ENCODE data around the gene SLC36A3. TPM values are rescaled to one million over a fixed set of nuclear protein-coding genes. Genes with fewer than 3 reads are reported as not detected.

SLC36A3 gene
- total RNA-seq, 1 experiment from 2014 or later = not detected

DNA sequence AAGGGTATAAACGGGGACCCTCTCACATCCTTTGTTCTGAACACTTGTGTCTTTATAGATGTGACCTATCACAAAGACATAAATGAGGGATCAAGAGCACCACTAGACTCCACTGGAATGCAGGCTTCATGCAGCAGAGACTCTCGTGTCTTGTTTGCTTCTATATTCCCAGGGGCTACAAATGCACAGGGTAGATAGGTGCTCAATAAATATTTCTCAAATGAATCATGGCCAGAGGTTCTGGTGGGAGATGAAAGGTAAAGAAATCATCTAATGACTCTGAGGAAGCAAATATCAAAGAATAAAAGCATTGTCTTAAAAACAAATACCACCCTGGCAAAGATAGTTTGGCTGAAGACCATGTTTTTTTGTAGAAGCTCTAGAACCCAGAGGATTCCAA lies 6.6 kb downstream of the SLC36A3 start:
- Histone ChIP-seq H2AFZ (ENCODE audit: low read depth, low read length, poor library complexity, severe bottlenecking) (no peak overlapping the region), H3K4me2 (ENCODE audit: low read length) (no peak overlapping the region), H4K20me1 (ENCODE audit: insufficient read depth) (no peaks in the 10 kb centered on the region), H3K9ac (ENCODE audit: low read length) (no peak overlapping the region), H3K9me2 (ENCODE audit: insufficient read depth) (no peaks in the 10 kb centered on the region), H3K27me3 (ENCODE audit: insufficient read depth, low read length) (no peaks in the 10 kb centered on the region; the same call in none of the 2 replicates), H3K27ac (ENCODE audit: low read depth, low read length) (no peak overlapping the region), H3K36me3 (ENCODE audit: control insufficient read depth in 1 of 2, insufficient read depth in 2 of 2, low read length in 2 of 2) (no peaks in the 10 kb centered on the region), H3K79me2 (ENCODE audit: insufficient read depth, low read length) (no peaks in the 10 kb centered on the region), H3K9me3 (ENCODE audit: control insufficient read depth in 1 of 2, insufficient read depth in 1 of 2, low read depth in 1 of 2, low read length in 2 of 2) (no peaks in the 10 kb centered on the region), H3K4me1 (ENCODE audit: control insufficient read depth in 1 of 2, insufficient read depth in 2 of 2, low read length in 2 of 2) (peaks cover 0 to 9% of the 10 kb centered on the region in 2 experiments; a peak in 1 of 4 replicates), H3K4me3 (replicated peaks in 1 of 2; ENCODE audit: low read depth in 1 of 2, low read length in 2 of 2) (no peak overlapping the region)
- ATAC-seq = no peak
- CTCF ChIA-PET = no interaction called here
- POLR2A ChIA-PET = no interaction called here
- BruUV-seq (replicated peaks) = no TSS peak
- intact Hi-C loops (cut with micrococcal nuclease) = no loop called here
- no peak for TF ChIP-seq EZH2phosphoT487 (IDR thresholded peaks at IDR 0.05; ENCODE audit: borderline replicate concordance)
- no peak for TF ChIP-seq MAX (IDR thresholded peaks at IDR 0.05)
- RAD21 ChIA-PET (ENCODE audit: low non-redundant PET in 1 of 2, low total read pairs in 2 of 2, uncharacterized antibody in 2 of 2, unreplicated experiment in 2 of 2) = no interaction called here
- no peak for DNase-seq (ENCODE audit: low read depth, low spot score)

- POLR2A ChIA-PET = no interaction called here
- no peak overlapping the region for H3K4me2 ChIP-seq (ENCODE audit: low read length)
- intact Hi-C loops (cut with micrococcal nuclease) = no loop called here
Measured at GRCh38 chr5:151296478-151296830, 7.1 kb downstream of the SLC36A3 start.

More at GRCh38 chr5:151296478-151296830, 7.1 kb downstream of the SLC36A3 start:
- Histone ChIP-seq H3K79me2 (ENCODE audit: insufficient read depth, low read length) (no peaks in the 10 kb centered on the region), H3K9ac (ENCODE audit: low read length) (no peak overlapping the region), H3K27me3 (ENCODE audit: insufficient read depth, low read length) (no peaks in the 10 kb centered on the region; the same call in 1 of the 2 replicates), H2AFZ (ENCODE audit: low read depth, low read length, poor library complexity, severe bottlenecking) (no peak overlapping the region), H3K4me1 (ENCODE audit: control insufficient read depth in 1 of 2, insufficient read depth in 2 of 2, low read length in 2 of 2) (peaks cover 0 to 9% of the 10 kb centered on the region in 2 experiments; a peak in 1 of 4 replicates), H3K9me2 (ENCODE audit: insufficient read depth) (no peaks in the 10 kb centered on the region), H3K36me3 (ENCODE audit: control insufficient read depth in 1 of 2, insufficient read depth in 2 of 2, low read length in 2 of 2) (no peaks in the 10 kb centered on the region), H4K20me1 (ENCODE audit: insufficient read depth) (no peaks in the 10 kb centered on the region), H3K9me3 (ENCODE audit: control insufficient read depth in 1 of 2, insufficient read depth in 1 of 2, low read depth in 1 of 2, low read length in 2 of 2) (no peaks in the 10 kb centered on the region), H3K4me3 (replicated peaks in 1 of 2; ENCODE audit: low read depth in 1 of 2, low read length in 2 of 2) (no peak overlapping the region), H3K27ac (ENCODE audit: low read depth, low read length) (no peak overlapping the region)
- ChIA-PET RAD21 (ENCODE audit: low non-redundant PET in 1 of 2, low total read pairs in 2 of 2, uncharacterized antibody in 2 of 2, unreplicated experiment in 2 of 2) (no interaction called here), CTCF (no interaction called here)
- DNase-seq (ENCODE audit: low read depth, low spot score) (no peak), ATAC-seq (no peak)
- BruUV-seq (replicated peaks) = no TSS peak
- no peak for TF ChIP-seq RAD21 (IDR thresholded peaks at IDR 0.05; ENCODE audit: low read depth)
